ENCODE results near the gene ADRA1B.
A peak's percentile ranks its signal among the peaks of the same experiment; 100 is the strongest.
"Not testable (repeated sequence)": the region's sequence is repeated elsewhere in the genome, so short reads cannot be mapped to it uniquely, and the experiment has no call there.

ADRA1B gene

GRCh38 chr5:160008877-160009590 lies 92.8 kb downstream of the ADRA1B start, which contains the start of gene TTC1:
TTC1 (plus strand) TSS chr5:160009139; CDS start chr5:160010529, 1,390 bp downstream.
- DNase-seq (ENCODE audit: low read depth), result peak; percentile 100
- peak within 1 kb of the TSS; percentile 77 for H3K4me3 ChIP-seq (ENCODE audit: low read length)
- no peak for TF ChIP-seq CTCF (IDR thresholded peaks at IDR 0.05; ENCODE audit: insufficient read depth, low read depth, low read length, missing control alignments)

GRCh38 chr5:160009591-160009989 lies 93.3 kb downstream of the ADRA1B start:
- DNase-seq (ENCODE audit: low read depth), result no peak
- TF ChIP-seq CTCF (IDR thresholded peaks at IDR 0.05; ENCODE audit: insufficient read depth, low read depth, low read length, missing control alignments), result no peak
- peak overlapping the region; percentile 77 for H3K4me3 ChIP-seq (ENCODE audit: low read length)

- DNase-seq (ENCODE audit: low read depth), result peak; percentile 44
- H3K4me3 ChIP-seq (ENCODE audit: low read length), result no peak overlapping the region
- no peak for TF ChIP-seq CTCF (IDR thresholded peaks at IDR 0.05; ENCODE audit: insufficient read depth, low read depth, low read length, missing control alignments)
Observed at GRCh38 chr5:160011471-160011870, 95.2 kb downstream of the ADRA1B start.

GRCh38 chr5:160014197-160014596 lies 97.9 kb downstream of the ADRA1B start:
- not testable (repeated sequence) for DNase-seq (ENCODE audit: low read depth); H3K4me3 ChIP-seq (ENCODE audit: low read length)

- DNase-seq (ENCODE audit: low read depth), result no peak
- TF ChIP-seq CTCF (IDR thresholded peaks at IDR 0.05; ENCODE audit: insufficient read depth, low read depth, low read length, missing control alignments), result no peak
- H3K4me3 ChIP-seq (ENCODE audit: low read length), result no peak overlapping the region
Observed at GRCh38 chr5:160018945-160019625, 102.8 kb downstream of the ADRA1B start.

- DNase-seq (ENCODE audit: low read depth), result no peak
- H3K4me3 ChIP-seq (ENCODE audit: low read length), result no peak overlapping the region
- no peak for TF ChIP-seq CTCF (IDR thresholded peaks at IDR 0.05; ENCODE audit: insufficient read depth, low read depth, low read length, missing control alignments)
Observed at GRCh38 chr5:160020266-160020770, 104.0 kb downstream of the ADRA1B start.

GRCh38 chr5:160020964-160021363 lies 104.7 kb downstream of the ADRA1B start:
- H3K4me3 ChIP-seq (ENCODE audit: low read length), result no peak overlapping the region
- DNase-seq (ENCODE audit: low read depth), result peak; percentile 8
- no peak for TF ChIP-seq CTCF (IDR thresholded peaks at IDR 0.05; ENCODE audit: insufficient read depth, low read depth, low read length, missing control alignments)

All from epithelial cell of esophagus (primary cell).